NCI-H345 treated with DMSO at 0.1 percent for 48 hours (cell line): ENCODE data around the gene ZNF507.
"Not testable (repeated sequence)": the region's sequence is repeated elsewhere in the genome, so short reads cannot be mapped to it uniquely, and the experiment has no call there.

ENCODE experiments used
- DNase-seq: peaks from one replicate; lab custom pipeline; 2025; ENCODE audit not compliant: unreplicated experiment; lab: John Stamatoyannopoulos, UW

Gene ZNF507

DNA sequence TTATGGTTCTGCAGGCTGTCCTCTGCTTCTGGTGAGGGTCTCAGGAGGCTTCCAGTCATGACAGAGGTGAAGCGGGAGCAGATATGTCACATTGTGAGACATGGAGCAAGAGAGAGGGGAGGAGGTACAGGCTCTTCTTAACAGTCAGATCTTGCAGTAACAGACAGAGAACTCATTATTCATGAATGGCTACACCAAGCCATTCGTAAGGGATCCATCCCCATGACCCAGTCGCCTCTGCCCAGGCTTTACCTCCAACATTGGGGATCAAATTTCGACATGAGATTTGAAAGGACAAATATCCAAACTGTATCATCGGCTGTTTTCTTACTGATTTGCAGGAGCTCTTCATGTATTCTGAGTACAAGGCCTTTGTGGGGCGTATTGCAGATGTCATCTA is 21.7 kb downstream of the ZNF507 start:
- DNase-seq = no peak

DNA sequence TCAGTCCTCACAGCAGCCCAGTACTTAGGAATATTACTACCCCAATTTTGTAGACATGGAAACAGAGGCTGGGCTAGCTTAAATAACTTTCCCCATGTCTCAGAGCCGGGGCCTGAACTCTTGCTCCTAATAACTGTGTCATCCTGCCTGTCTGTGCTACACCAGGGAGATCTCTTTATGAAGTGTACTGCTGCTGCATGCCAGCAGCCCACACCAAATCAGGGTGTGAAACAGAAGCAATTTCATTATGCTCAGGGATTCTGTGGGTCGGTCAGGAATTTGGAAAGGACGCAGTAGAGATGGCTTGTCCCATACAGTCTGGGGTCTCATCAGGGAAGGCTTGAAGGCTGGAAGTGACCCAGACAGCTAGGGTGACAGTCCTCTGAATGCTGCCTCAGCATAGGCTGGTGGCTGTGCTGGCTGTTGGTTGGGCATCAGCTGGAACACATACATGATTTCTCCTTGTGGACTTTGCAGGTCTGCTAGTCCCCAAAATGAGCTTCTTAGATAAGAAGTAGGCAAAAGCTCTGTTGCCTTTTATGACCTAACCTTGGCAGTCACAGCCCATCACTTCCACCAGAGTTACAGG is 22.6 kb downstream of the ZNF507 start:
- DNase-seq = no peak

DNA sequence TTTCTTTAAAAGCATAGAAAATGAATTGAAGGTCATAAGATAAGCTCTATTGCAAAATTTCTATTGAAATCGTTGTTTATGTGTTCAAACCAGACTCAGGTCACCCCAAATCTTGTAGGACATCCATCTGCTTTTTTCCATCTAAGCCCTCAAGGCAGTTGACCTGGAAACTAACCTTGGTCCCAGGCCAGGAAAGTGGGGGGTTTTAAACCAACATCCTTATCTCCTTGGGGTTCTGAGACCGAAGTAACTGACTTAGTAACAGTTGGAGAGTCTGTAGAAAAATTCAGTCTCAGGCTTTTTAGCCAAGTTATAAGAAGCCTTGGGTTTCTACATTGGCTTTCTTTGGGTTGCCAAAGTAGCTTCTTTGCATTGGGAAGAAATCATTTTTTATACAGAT is 23.4 kb downstream of the ZNF507 start:
- no peak for DNase-seq

DNA sequence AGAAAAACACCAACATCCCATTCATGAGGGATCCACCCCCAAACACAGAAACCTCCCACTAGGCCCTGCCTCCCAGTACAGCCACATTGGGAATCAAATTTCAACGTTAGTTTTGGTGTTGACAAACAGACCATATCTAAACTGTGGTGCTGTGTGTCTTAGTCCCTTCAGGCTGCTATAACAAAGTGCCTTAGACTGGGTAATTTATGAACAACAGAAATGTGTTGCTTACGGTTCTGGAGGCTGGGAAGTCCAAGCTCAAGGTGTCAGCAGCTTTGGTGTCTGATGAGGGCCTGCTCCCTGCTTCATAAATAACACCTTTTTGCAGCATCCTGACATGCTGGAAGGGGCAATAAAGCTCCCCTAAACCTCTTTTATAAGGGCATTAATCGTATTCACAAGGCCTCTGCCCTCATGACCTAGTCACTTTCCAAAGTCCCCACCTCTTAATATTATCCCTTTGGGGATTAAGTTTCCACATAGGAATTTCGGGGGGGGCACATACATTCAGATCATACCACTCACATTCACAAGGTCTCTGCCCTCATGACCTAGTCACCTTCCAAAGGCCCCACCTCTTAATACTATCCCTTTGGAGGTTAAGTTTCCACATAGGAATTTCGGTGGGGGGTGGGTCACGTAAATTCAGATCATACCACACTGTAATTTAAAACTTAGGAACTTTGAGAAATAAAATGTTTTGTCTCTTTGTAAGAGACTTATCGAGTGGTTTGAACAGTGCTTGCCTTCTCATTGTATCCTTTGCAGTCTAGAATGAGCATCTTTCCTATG is 27.5 kb downstream of the ZNF507 start:
- DNase-seq = no peak

DNA sequence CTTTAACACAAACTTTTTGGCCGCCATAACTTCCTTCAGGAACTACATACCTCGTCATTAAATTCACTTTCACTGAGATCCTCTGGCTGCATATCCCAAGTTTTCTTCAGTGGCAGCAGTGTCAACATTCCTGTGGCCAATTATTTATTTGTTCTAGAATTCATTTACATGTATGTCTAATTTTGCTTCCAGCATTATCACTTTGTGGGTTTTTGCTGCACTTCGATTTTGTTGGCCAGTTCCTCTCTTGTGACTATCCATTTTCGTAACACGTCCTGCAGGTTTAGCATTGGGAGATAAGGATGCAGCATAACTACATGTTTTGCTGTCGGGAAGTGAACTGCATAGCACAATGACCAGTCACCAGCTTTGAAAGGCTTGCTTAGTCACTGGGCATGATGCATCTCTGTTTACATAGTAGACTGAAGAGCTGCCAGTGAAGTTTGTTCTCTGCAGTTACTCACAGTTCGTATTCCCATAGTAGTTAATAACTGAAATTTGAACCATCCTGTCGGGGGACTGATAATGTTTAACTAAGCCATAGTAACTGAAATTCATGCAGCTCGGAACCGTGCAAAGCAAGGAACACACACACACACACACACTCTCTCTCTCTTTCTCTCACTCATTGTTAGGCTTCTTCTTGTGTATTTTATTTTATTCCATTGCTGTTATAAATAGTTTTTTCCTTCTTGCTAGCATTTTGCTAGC is 28.3 kb downstream of the ZNF507 start:
- DNase-seq = peak; percentile 82

DNA sequence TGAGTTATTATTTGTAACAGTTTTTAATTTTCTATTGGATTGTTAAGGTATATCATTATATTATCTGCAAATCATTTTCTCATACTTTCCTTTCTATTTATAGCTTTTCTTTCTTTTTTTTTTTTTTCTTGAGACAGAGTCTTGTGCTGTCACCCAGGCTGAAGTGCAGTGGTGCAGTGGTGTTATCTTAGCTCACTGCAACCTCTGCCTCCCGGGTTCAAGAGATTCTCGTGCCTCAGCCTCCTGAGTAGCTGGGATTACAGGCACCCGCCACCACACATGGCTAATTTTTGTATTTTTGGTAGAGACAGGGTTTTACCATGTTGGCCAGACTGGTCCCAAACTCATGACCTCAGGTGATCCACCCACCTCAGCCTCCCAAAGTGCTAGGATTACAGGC is 29.0 kb downstream of the ZNF507 start:
- DNase-seq = not testable (repeated sequence)

DNA sequence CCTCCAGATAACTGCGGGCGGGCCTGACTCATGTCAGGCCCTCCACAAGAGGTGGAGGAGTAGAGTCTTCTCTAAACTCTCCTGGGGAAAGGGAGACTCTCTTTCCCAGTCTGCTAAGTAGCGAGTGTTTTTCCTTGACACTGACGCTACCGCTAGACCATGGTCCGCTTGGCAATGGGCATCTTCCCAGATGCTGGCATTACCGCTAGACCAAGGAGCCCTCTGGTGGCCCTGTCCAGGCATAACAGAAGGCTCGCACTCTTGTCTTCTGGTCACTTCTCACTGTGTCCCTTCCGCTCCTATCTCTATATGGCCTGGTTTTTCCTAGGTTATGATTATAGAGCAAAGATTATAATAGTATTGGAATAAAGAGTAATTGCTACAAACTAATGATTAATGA is 31.7 kb downstream of the ZNF507 start:
- not testable (repeated sequence) for DNase-seq

DNA sequence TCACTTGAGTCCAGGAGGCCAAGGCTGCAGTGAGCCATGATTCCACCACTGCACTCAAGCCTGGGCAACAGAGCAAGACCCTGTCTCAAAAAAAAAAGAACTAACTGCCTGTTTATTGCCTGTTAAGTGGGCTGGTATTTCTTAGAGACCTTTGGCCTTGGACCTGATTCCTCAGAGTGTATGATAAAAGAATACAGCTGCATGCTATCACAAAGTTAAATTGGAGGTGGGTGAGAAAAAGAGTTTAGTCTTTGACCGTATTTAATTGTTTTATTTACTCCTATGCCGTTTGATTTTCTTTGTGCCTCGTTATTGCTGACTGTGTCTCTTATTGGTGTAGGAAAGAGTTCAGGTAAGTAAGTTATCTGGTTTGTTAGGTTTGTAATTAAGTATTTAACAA is 34.9 kb downstream of the ZNF507 start:
- no peak for DNase-seq

DNA sequence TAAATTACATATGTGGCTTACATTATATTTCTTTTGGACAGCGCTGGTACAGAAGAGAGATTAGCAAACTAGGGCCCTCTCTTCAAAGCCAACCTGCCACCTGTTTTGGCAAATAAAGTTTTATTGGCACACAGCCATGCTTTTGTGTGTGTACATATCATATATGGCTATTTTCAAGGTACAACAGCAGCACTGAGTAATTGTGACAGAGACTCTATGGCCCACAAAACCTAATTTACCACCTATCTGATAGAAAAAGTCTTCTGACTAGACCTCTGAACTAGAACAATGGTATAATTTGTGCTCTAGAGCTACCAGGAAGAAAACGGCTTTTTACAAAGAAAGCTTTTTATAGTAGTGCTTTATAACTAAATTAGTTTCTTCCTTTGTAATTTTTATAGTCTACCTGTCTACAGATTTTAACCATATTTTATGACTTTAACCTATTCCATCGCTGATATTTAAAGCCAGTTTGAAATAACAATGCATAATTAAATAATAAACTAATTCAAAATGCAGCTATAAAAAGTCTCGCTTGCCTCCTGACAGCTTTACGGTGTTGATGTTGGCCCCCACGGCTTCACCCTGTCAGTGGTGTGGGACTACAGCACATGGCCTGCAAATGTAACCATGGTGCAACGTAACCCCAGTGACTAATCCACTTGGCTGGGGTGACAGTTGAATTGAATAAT is 42.4 kb downstream of the ZNF507 start:
- no peak for DNase-seq

DNA sequence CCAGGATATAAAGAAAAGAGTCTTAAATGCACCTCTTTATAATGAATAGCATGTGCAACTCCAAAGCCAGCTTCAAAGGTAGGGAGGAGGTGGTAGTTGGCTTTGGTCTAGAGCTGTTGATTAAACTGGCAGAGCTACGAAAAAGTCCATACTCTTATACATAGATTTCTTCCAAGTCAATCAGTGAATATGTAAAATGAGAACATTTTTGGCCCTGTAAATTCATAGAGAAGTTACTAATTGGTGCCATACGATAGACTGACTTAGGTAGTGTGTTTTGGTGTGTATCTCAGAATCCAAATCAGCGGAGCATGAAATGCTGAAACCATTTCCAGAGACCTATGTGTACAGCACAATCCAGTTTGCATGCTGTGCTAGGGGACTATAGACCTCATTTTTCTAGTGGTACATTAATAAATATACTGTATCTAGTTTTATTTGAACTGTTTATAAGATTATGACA is 43.0 kb downstream of the ZNF507 start:
- no peak for DNase-seq

DNA sequence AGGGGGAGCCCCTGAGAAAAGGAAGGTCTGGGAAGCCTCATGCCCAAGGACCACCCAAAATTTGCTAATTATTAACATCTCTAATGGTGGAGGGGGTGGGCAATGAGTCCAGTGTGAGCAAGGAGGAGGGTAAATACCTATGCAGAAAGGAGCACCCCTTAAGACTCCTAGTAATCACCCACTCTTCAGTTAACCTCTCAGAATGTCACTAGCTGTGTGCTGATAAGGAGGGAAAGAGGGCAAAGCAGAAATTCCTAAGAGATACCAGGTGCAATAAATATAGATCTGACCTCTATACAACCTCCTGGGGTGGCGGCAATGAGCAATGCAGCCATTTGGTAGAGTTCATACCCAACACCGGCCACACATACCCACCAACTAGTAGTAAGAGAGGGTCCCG is 47.5 kb downstream of the ZNF507 start:
- DNase-seq = no peak

DNA sequence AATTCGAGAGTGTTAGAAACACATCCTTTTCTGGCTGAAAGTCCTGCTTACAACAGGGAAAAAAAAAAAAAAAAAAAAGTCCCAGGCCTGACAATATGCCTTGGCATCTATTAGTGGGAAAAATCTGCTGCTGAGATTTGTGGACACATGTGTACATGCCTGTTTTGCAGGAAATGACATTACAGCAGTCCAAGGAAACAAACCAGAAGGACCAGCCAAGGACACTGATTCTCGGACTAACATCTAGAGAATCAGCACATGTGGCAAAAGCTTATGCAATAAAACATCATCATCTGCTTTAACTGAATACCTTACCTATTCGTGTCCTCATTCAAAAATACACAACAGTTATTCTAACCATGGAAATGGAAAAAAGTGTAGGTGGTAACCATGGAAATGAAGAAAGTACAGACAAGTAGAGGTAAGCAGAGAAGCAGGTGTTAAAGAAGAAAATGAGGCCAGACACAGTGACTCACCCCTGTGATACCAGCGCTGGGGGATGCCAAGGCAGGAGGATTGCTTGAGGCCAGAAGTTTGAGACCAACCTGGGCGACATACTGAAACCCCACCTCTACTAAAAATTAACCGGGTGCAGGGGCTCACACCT is 50.7 kb downstream of the ZNF507 start:
- DNase-seq = no peak

DNA sequence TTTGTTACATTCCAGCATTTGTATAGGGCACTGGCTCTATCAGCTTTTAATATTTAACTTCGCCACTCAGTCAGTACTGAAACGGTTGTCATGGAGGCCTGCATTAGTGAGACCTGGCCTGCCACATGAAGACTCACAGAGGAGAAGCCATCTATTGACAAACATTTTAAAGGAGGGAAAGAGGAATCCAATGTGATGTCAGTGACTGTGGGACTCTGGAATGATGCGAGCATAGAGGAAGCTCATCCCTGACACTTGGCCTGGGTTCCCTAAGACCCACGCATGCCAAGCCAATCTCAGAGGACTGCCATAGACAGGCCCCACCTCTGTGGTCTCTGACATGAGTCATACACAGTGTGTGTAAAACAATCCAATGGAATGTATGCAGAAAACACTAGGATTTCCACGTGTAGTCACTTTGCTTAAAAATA is 52.3 kb downstream of the ZNF507 start:
- DNase-seq = no peak

DNA sequence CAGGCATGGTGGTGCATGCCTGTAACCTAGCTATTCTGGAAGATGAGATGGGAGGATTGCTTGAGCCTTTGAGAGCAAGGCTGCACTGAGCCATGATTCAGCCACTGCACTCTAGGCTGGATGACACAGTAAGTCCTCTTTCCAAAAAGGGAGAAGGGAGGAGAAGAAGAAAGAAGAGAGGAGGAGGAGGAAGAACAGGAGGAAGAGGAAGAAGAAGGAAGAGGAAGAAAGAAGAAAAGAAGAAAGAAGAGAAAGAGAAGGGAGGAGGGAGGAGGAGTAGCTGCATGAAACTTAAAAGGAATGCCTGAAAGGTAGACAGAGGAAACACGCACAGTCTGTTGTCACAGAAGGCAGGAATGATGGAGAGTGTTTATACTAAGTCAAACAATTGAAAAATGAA is 56.6 kb downstream of the ZNF507 start:
- DNase-seq = no peak

DNA sequence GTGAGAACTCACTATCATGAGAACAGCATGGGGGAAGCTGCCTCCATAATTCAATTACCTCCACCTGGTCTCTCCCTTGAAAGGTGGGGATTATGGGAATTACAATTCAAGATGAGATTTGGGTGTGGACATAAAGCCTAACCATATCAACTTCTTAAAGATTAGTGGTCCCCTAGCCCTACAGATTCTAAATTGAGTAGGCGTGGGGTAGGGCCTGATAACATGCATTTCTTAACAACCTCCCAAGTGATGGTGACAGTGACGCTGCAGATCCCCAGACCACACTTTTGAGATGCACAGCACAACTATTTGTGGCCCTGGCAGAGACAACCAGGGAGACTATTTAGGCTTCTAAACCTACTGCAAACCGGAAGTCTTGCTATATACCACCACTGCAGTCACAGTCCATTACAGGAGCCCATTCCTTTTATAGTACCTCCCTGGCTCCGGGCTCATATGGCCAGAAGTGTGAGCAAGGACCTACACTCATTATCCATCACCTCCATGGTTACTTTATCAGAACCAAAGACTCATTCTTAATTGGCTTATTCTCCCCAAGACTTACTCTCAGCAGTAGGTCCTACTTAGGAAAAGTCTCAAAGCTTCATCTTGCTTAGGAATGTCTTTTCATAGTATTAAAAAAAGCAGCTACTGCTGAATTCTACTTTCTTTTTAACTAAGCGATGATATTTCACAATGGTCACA is 58.0 kb downstream of the ZNF507 start:
- DNase-seq = no peak

DNA sequence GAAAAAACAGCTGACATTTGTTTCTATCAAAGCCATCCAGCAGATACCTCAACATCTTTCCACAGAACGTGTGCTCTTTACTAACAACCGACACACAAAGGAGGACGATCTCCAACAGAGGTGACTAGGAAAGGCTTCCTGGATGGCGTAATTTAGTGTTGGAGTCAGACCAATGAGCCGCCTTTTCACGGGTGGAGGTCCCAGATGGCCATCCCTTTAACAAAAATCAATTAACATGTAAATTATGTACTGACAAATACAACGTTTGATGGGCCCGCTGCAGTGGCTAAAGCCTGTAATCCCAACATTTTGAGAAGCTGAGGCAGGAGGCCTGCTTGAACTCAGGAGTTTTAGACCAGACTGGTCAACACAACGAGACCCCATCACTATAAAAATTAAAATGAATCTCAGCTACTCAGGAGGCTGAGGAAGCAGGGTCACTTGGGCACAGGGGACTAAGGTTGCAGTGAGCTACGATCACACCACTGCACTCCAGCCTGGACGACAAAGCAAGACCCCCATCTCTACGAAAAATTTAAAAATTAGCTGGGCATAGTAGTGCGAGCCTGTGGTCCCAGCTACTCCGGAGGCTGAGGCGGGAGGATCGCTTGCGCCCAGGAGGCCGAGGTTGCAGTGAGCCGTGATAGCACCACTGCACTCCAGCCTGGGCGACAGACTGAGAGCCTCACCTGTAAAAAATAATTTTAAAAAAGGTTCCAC is 59.0 kb downstream of the ZNF507 start:
- DNase-seq = no peak

DNA sequence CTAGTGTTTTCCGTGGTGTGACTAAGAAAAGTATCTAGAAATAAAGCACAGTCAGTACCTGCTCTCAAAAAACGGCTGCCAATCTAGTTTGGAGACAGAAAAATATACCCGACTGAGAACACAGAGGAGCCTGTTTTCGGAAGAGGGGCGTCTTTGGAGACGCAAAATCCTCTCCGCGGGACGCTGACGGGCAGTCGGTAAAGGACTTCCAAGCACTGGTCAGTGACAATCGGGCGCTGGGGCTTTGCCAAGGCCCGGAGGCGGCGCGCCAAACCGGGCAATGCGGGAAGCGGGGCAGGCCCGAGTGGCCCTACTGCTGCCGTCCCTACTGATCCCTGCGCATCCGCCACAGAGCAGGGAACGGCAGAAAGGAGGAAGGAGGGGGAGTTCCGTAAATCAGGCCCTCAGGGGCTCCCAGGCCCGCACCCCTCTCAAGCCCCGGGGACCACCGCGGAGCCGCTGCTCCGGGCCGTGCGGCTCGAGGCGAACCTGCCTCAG is 59.6 kb downstream of the ZNF507 start:
- DNase-seq = no peak

DNA sequence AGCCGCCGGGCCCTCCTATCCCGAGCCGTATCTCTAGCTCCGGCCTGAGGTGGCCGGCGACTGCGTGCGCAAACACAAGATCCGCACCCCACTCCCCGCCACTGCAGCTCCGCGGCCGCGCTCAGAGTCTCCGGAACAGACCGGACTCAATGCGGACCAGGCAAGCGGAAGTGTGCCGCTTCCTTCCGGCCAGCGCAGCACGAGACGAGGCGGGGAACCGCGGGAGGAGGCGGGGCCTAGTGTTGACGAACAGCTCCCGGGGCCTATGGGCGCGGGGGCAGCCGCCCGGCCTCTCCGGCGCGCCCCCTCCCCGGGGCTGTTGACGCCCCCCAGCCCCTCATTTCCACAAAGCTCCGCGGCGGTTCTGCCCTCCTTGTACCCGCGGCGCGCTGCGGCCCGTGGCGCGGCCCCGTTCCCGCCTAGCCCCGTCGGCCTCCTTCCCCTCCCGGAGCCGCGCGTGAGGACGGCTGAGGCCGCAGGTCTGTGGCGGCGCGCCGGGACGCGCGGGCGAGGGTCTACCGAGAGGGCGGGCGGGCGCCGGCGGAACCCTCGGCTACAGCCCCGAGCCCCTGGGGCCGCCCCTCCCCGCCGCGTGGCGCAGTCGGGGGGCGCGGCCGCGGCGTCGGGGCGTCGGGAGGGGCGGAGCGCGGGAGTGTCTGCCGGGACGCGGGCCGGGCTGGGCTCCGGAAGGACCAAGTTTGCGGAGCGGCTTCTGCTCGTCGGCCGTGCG is 60.2 kb downstream of the ZNF507 start, which contains the start of gene DPY19L3:
DPY19L3 (plus strand) TSS at position 340 of the 730 bp plus-strand sequence. CDS start 2,484 bp downstream, outside the sequence.
- DNase-seq = peak; percentile 99
